HG03575 (cell line): ENCODE results near the gene HDAC4.

ENCODE experiments used
- ATAC-seq: cut with Tn5 transposase; IDR thresholded peaks from one replicate; pipeline ENCODE4 v1.9.1; 2021; ENCODE audit not compliant: unreplicated experiment, insufficient number of reproducible peaks, low FRiP score; ENCODE audit errors: extremely low read depth

The HDAC4 gene

DNA sequence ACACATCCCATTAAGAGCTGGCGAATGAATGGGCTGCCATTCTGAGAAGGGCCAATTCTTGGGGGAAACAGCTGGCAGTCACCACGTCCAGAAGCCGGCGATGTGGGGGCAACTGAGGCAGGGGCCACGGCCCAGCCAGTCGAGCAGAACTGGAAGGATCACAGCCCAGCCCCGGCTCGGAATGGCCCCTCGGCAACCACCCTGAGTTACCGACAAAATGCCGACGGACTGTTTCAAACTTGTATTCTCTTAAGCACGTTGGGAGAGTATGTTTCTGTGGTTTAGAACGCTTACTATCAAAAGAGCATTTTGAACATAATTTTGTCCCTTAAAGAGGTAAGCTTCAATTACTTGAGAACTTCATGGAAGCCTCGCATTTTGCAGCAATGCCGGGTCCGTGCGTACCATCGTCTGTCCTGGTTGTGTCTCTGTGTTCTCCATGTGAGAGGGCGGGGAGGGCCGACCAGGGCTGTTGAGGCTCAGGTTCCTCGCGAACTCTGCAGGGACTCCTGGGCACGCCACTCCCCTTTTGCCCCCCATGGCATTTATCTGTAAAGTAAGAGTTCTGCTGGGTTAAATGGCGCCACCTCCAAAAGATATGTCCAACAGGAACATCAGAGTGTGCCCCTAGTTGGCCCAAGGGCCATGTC is 397.1 kb downstream of the HDAC4 start:
- ATAC-seq: no peak

GRCh38 chr2:239002954-239003623 is 397.7 kb downstream of the HDAC4 start:
- no peak for ATAC-seq

GRCh38 chr2:239002591-239002953 is 398.2 kb downstream of the HDAC4 start:
- ATAC-seq: no peak

DNA sequence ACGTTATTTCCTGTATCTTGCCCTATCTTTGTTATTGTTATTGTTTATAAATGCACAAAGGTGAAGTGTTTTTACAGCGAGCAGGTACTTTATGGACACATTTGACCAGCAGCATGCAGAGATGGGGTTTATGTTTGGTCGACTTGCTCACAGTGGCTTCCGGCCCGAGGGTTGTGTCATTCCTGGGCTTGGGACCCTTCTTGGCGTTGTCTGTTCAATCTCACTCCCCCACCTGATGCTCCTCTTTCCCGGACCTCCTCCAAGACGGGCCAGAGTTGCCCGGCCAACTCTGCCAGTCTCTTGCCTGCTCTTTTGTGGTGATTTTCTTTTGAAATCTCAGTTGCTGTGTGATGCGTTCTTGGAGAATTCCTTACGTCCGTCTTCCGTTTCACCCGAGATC is 399.0 kb downstream of the HDAC4 start:
- no peak for ATAC-seq

DNA sequence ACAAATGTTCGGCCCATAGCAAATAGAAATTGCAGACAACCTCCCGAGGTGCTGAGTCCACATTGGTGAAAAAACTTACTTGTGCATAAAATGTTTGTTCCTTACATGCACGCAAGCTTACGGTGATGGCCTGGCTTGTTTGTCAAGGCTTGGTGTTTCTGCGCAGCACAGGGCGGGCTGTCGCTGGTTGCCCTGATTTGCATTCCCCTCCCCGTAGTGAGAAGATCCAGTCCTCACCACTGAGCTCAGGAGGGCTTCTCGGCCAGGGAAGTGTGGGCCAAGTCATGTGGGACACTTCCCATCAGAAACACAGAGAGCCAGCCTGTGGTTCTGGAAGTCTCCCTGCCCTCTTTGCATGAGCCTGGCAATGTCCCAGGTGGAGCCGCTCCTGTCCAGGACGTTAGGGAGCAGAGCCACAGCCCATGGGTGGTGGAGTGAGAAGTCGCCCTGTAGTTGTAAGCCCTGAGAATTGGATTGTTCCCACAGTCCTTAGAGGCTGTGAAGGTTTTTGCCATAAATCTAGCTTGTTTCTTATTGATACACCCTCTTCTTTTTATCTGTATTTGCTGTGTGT is 400.2 kb downstream of the HDAC4 start:
- ATAC-seq: no peak

- ATAC-seq: no peak
Measured at GRCh38 chr2:239000089-239000488, 400.7 kb downstream of the HDAC4 start.

- ATAC-seq: no peak
Measured at GRCh38 chr2:238999291-238999741, 401.5 kb downstream of the HDAC4 start.

GRCh38 chr2:238998801-238999200 is 402.0 kb downstream of the HDAC4 start:
- ATAC-seq: no peak
